ENCODE results near the gene SCIMP. TPM values are rescaled to one million over a fixed set of nuclear protein-coding genes. Genes with fewer than 3 reads are reported as not detected.
A peak's percentile ranks its signal among the peaks of the same experiment; 100 is the strongest.

The SCIMP gene
- total and polyA plus RNA-seq, 9 of the 15 experiments (the other 6 are each of a cell fraction or from before 2014, with no cell fraction given): 0.01 to 0.11 (median 0.04) TPM; not detected in 6

DNA sequence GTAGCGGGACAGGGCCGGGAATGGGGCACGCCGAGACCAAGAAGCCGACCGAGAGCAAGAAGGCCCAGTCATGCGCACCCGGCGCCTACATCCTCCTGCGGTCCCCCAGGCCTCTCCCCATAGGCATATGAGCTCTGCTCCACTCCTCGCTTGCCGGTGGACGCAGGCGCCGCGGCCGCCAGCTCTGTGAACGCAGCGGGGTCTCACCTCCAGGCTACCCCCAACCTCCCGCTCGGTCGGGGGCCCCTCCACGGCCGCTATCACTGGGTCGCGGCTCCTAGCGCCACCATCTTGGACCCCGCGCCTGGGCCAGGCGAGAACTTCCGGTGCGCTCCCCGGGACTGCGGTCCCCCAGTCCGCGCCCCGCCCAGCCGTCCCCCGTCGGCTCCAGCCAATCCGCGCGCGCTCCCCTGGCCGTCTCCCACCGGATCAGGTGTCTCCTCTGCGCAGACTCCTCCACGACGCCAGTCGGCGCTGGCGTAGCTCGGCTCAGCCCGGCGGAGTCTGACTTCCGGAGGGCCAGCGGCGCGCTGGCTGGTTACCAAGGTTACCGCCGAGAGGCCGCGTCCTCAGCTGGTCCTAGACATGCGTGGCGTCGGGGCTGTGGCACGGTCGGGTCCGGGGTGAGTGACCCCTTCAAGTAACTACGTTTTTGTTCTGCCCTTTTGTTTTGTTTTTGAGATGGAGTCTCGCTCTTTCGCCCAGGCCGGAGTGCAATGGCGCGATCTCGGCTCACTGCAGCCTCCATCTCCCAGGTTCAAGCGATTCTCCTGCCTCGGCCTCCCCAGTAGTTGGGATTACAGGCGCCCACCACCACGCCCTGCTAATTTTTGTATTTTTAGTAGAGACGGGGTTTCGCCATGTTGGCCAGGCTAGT is 42.9 kb downstream of the SCIMP start, which contains the start of gene ZNF594:
TSS of gene ZNF594 (minus strand) at position 328 of the 877 bp plus-strand sequence. CDS start 7,612 bp downstream, outside the sequence.
- peak within 1 kb of the TSS; percentile 72 for H3K27ac ChIP-seq (ENCODE audit: extremely low read depth, low read depth, low read length)
- intact Hi-C loops (cut with micrococcal nuclease) (no loop called here), in situ Hi-C loops (cut with MboI) (no loop called here)
- H3K4me2 ChIP-seq (ENCODE audit: insufficient read depth, low read length): peak within 1 kb of the TSS; percentile 91
- 0 out of 3 replicates have a peak, but pooled peaks cover 2% of the 10 kb centered on the region for H3K36me3 ChIP-seq (ENCODE audit: control insufficient read depth, insufficient read depth, low read length)
- peak within 1 kb of the TSS; percentile 94 for H2AFZ ChIP-seq (ENCODE audit: low read depth, low read length)
- FAIRE-seq (peak; percentile 85), DNase-seq (ENCODE audit: extremely low read depth in 1 of 4, low spot score in 3 of 4) (peak; percentile 93 to 97 (median 96)), ATAC-seq (peak; percentile 100)
- H3K79me2 ChIP-seq (ENCODE audit: control insufficient read depth, insufficient read depth, low read length): peaks cover 7% of the 10 kb centered on the region; the same call in 2 of the 3 replicates
- ChIA-PET CTCF (ENCODE audit: low intra/inter-chr PET ratio) (interaction anchor here (0.6 kb wide), 1 partner anchor 9 kb away, joined by 4 read pairs; no protein-coding TSS in a partner anchor), POLR2A (interaction anchor here (0.6 to 1.0 kb wide), 2 partner anchors 67 to 228 kb away, joined by 4 to 5 read pairs; partner anchors contain the start of gene NUP88)
- no peaks in the 10 kb centered on the region for H4K20me1 ChIP-seq (replicated peaks; ENCODE audit: control insufficient read depth, insufficient read depth, low read length)
- H3K27me3 ChIP-seq (ENCODE audit: control insufficient read depth in 2 of 2, insufficient read depth in 2 of 2, low read length in 2 of 2): no peaks in the 10 kb centered on the region
- H3K9me3 ChIP-seq (replicated peaks; ENCODE audit: control insufficient read depth, insufficient read depth, low read depth, low read length): peaks cover 2% of the 10 kb centered on the region
- H3K9me1 ChIP-seq (ENCODE audit: control insufficient read depth, insufficient read depth, low read length): no peaks in the 10 kb centered on the region
- no TSS peak for BruUV-seq (replicated peaks)
- 16% methylated on average over 58 of the region's 82 CpGs for whole genome bisulfite sequencing (ENCODE audit: insufficient coverage, low coverage, missing lambda C conversion rate)
- peak within 1 kb of the TSS; percentile 62 to 93 for H3K9ac ChIP-seq (ENCODE audit: insufficient read depth in 1 of 2, low read depth in 2 of 2, low read length in 2 of 2)
- peak within 1 kb of the TSS; percentile 87 for H3K4me3 ChIP-seq
- H3K4me1 ChIP-seq (replicated peaks in 1 of 2; ENCODE audit: control insufficient read depth in 2 of 2, insufficient read depth in 2 of 2, low read length in 2 of 2): peaks cover 0 to 5% of the 10 kb centered on the region in 2 experiments; a peak in 3 of 5 replicates
- TF ChIP-seq, protein P1, sequence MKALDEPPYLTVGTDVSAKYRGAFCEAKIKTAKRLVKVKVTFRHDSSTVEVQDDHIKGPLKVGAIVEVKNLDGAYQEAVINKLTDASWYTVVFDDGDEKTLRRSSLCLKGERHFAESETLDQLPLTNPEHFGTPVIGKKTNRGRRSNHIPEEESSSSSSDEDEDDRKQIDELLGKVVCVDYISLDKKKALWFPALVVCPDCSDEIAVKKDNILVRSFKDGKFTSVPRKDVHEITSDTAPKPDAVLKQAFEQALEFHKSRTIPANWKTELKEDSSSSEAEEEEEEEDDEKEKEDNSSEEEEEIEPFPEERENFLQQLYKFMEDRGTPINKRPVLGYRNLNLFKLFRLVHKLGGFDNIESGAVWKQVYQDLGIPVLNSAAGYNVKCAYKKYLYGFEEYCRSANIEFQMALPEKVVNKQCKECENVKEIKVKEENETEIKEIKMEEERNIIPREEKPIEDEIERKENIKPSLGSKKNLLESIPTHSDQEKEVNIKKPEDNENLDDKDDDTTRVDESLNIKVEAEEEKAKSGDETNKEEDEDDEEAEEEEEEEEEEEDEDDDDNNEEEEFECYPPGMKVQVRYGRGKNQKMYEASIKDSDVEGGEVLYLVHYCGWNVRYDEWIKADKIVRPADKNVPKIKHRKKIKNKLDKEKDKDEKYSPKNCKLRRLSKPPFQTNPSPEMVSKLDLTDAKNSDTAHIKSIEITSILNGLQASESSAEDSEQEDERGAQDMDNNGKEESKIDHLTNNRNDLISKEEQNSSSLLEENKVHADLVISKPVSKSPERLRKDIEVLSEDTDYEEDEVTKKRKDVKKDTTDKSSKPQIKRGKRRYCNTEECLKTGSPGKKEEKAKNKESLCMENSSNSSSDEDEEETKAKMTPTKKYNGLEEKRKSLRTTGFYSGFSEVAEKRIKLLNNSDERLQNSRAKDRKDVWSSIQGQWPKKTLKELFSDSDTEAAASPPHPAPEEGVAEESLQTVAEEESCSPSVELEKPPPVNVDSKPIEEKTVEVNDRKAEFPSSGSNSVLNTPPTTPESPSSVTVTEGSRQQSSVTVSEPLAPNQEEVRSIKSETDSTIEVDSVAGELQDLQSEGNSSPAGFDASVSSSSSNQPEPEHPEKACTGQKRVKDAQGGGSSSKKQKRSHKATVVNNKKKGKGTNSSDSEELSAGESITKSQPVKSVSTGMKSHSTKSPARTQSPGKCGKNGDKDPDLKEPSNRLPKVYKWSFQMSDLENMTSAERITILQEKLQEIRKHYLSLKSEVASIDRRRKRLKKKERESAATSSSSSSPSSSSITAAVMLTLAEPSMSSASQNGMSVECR (CRISPR knock-in tag; IDR thresholded peaks at IDR 0.05): peak; percentile 62; the same call in 1 of the 2 replicates
- TF ChIP-seq, protein P2, sequence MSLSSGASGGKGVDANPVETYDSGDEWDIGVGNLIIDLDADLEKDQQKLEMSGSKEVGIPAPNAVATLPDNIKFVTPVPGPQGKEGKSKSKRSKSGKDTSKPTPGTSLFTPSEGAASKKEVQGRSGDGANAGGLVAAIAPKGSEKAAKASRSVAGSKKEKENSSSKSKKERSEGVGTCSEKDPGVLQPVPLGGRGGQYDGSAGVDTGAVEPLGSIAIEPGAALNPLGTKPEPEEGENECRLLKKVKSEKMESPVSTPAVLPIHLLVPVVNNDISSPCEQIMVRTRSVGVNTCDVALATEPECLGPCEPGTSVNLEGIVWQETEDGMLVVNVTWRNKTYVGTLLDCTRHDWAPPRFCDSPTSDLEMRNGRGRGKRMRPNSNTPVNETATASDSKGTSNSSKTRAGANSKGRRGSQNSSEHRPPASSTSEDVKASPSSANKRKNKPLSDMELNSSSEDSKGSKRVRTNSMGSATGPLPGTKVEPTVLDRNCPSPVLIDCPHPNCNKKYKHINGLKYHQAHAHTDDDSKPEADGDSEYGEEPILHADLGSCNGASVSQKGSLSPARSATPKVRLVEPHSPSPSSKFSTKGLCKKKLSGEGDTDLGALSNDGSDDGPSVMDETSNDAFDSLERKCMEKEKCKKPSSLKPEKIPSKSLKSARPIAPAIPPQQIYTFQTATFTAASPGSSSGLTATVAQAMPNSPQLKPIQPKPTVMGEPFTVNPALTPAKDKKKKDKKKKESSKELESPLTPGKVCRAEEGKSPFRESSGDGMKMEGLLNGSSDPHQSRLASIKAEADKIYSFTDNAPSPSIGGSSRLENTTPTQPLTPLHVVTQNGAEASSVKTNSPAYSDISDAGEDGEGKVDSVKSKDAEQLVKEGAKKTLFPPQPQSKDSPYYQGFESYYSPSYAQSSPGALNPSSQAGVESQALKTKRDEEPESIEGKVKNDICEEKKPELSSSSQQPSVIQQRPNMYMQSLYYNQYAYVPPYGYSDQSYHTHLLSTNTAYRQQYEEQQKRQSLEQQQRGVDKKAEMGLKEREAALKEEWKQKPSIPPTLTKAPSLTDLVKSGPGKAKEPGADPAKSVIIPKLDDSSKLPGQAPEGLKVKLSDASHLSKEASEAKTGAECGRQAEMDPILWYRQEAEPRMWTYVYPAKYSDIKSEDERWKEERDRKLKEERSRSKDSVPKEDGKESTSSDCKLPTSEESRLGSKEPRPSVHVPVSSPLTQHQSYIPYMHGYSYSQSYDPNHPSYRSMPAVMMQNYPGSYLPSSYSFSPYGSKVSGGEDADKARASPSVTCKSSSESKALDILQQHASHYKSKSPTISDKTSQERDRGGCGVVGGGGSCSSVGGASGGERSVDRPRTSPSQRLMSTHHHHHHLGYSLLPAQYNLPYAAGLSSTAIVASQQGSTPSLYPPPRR (CRISPR knock-in tag; IDR thresholded peaks at IDR 0.05; ENCODE audit: borderline replicate concordance): no peak
- TF ChIP-seq POLR2G (IDR thresholded peaks at IDR 0.05; ENCODE audit: low read depth, low read length): peak; percentile 95
- TF ChIP-seq NFE2L1 (tag; IDR thresholded peaks at IDR 0.05; ENCODE audit: borderline replicate concordance, low read depth): no peak
- no peak for TF ChIP-seq TRIM28 (IDR thresholded peaks at IDR 0.05)
- TF ChIP-seq RBM39 (optimal IDR thresholded peaks at IDR 0.05; ENCODE audit: low read depth, low read length): no peak
- TF ChIP-seq ZBTB7A (IDR thresholded peaks at IDR 0.05; ENCODE audit: borderline replicate concordance, control insufficient read depth, low read depth, low read length): peak; percentile 60; the same call in 1 of the 2 replicates
- TF ChIP-seq DIDO1 (tag; IDR thresholded peaks at IDR 0.05; ENCODE audit: low read depth): 0 out of 2 replicates have a peak, but pooled peaks have one; percentile 20
- TF ChIP-seq, protein P3, sequence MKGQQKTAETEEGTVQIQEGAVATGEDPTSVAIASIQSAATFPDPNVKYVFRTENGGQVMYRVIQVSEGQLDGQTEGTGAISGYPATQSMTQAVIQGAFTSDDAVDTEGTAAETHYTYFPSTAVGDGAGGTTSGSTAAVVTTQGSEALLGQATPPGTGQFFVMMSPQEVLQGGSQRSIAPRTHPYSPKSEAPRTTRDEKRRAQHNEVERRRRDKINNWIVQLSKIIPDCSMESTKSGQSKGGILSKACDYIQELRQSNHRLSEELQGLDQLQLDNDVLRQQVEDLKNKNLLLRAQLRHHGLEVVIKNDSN (CRISPR knock-in tag; IDR thresholded peaks at IDR 0.05): peak; percentile 36; the same call in 1 of the 2 replicates
